HepG2 (cell line): ENCODE measurements around the gene PLRG1. TPM values are rescaled to one million over a fixed set of nuclear protein-coding genes. Genes with fewer than 3 reads are reported as not detected.

Experiments
- CBX2 ChIP-seq, 2 experiments: fragments of 200-600 bp in 1 of 2; sonication (generic); formaldehyde crosslinking in 1 of 2; IDR thresholded peaks; 2 replicates each; pipeline versions ENCODE4 v1.7.0 to v1.8.1; 2018 to 2022; ENCODE audit warnings: low read depth in 2 of 2, low read length in 1 of 2, mild to moderate bottlenecking in 1 of 2, missing genetic modification reagents in 1 of 2
- CTCF ChIP-seq: sonication (generic); formaldehyde crosslinking; IDR thresholded peaks from 2 replicates; pipeline ENCODE4 v1.5.0; 2020; ENCODE audit warnings: mild to moderate bottlenecking, missing genetic modification reagents, moderate library complexity
- KDM6A ChIP-seq: IDR thresholded peaks from 2 replicates; pipeline ENCODE4 v1.6.1; 2016; ENCODE audit warnings: low read depth
- MTF1 ChIP-seq: sonication (generic); formaldehyde crosslinking; IDR thresholded peaks from 2 replicates; pipeline ENCODE4 v1.5.0; 2020; ENCODE audit warnings: missing genetic modification reagents
- RAD51 ChIP-seq: fragments of 450-650 bp; IDR thresholded peaks from 2 replicates; pipeline ENCODE4 v1.6.1; 2016; ENCODE audit warnings: borderline replicate concordance
- SALL1 ChIP-seq: sonication (generic); formaldehyde crosslinking; IDR thresholded peaks from 2 replicates; pipeline ENCODE4 v1.8.0; 2022; ENCODE audit warnings: mild to moderate bottlenecking, missing genetic modification reagents
- SRY ChIP-seq: sonication (generic); formaldehyde crosslinking; IDR thresholded peaks from 2 replicates; pipeline ENCODE4 v1.8.0; 2022; ENCODE audit warnings: mild to moderate bottlenecking, missing genetic modification reagents
- ZHX2 ChIP-seq, 2 experiments: sonication (generic) in 1 of 2; formaldehyde crosslinking in 1 of 2; IDR thresholded peaks; 2 replicates each; pipeline versions ENCODE4 v1.6.1 to v1.9.0; 2014 to 2022; ENCODE audit warnings: antibody characterized with exemption in 1 of 2, borderline replicate concordance in 1 of 2, inconsistent platforms in 1 of 2, low read depth in 1 of 2, missing genetic modification reagents in 1 of 2
- ZNF407 ChIP-seq: sonication (generic); formaldehyde crosslinking; IDR thresholded peaks from one replicate; pipeline ENCODE4 v1.5.1; 2020; ENCODE audit warnings: mild to moderate bottlenecking, missing genetic modification reagents; ENCODE audit errors: not compliant biosample characterization
- ZNF446 ChIP-seq: sonication (generic); formaldehyde crosslinking; IDR thresholded peaks from 2 replicates; pipeline ENCODE4 v1.5.0; 2020; ENCODE audit warnings: mild to moderate bottlenecking, missing genetic modification reagents
- ZNF788 ChIP-seq: sonication (generic); formaldehyde crosslinking; IDR thresholded peaks from 2 replicates; pipeline ENCODE4 v1.5.0; 2020; ENCODE audit warnings: mild to moderate bottlenecking, missing genetic modification reagents, borderline replicate concordance
- polyA plus RNA-seq, 8 experiments: library from polyadenylated mRNA; depleted of rRNA in 3 of 8; stranded (reverse) in 7 of 8; unstranded in 1 of 8; fragments of >200 nt; fragmentation: Illumina TruSeq in 4 of 8; extraction: Trizol in 4 of 8; gene quantifications; 2 replicates each; pipeline versions ENCODE4 v1.2.1 to v1.2.3, GENCODE V29; 2011 to 2016; ENCODE audit warnings: low read depth in 4 of 8, missing spikeins in 1 of 8, mixed read lengths in 1 of 8; ENCODE audit not compliant: insufficient read depth in 1 of 8
- total RNA-seq, 5 experiments: library from RNA; depleted of rRNA; stranded (reverse); fragments of >200 nt; fragmentation: Illumina TruSeq; extraction: Trizol; gene quantifications; 2 replicates each; pipeline ENCODE4 v1.2.3, GENCODE V29; 2016; ENCODE audit warnings: low read depth in 1 of 5

PLRG1 gene
- total and polyA plus RNA-seq, 2 of the 13 experiments (the other 11 are each of a cell fraction or from before 2014, with no cell fraction given), result 77.3 to 110 TPM

- TF ChIP-seq ZHX2 (IDR thresholded peaks at IDR 0.05; ENCODE audit: low read depth) (no peak), ZHX2 (CRISPR knock-in tag; IDR thresholded peaks at IDR 0.05; ENCODE audit: borderline replicate concordance) (0 out of 2 replicates have a peak, but pooled peaks have one; percentile 38), CBX2 (IDR thresholded peaks at IDR 0.05; ENCODE audit: low read depth, low read length) (no peak), CBX2 (CRISPR knock-in tag; IDR thresholded peaks at IDR 0.05; ENCODE audit: low read depth) (no peak), ZNF407 (CRISPR knock-in tag) (no peak), SALL1 (peak; percentile 97), RAD51 (no peak), ZNF446 (CRISPR knock-in tag) (no peak), ZNF788 (CRISPR knock-in tag) (no peak), SRY (no peak), KDM6A (CRISPR knock-in tag) (peak; percentile 80), CTCF (CRISPR knock-in tag) (peak; percentile 96), MTF1 (CRISPR knock-in tag) (no peak)
These were observed 9.6 kb upstream of the PLRG1 start (continued) for GRCh38 chr4:154559494-154560418.
